Central memory CD4-positive, alpha-beta T cell (primary cell): ENCODE results near the gene RASSF7.

Experiments
- DNase-seq: peaks from one replicate; pipeline ENCODE4 v3.0.0; 2022

Gene RASSF7

GRCh38 chr11:567629-568292, 7.0 kb downstream of the RASSF7 start:
- DNase-seq = no peak

- peak; percentile 96 for DNase-seq
These were observed 7.8 kb downstream of the RASSF7 start for GRCh38 chr11:568306-569157.

GRCh38 chr11:569158-569885, 8.6 kb downstream of the RASSF7 start:
- no peak for DNase-seq

- DNase-seq = no peak
These were observed 11.0 kb downstream of the RASSF7 start for GRCh38 chr11:571802-572185.

DNA sequence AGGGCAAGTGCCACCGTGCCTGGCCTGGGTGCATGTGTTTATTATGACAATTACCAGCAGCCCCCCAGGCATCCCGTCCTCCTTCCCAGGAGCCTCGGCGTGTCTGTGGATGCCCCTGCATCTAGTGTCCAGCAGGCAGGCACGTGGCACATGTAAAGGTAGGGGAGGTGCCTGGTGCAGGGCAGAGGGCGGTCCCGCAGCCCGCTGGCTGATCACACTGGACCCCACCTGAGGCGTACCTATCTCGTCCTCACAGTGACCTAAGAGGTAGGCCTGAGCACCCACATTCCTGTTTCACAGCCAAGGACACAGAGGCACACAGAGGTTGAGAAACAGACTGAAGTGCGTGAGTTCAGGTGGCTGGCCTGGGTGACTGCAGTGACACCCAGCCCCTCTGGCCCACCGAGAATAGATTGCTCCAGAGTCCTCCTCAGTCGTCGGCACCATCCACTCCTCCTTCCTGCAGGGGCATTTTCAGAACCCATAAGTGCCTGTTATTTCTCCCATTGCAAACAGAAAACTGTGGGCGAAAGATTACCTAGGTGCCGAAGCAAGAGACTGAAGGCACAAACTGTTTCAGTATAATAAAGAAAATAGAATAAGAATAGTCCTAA, 12.5 kb downstream of the RASSF7 start:
- no peak for DNase-seq

GRCh38 chr11:574031-574570, 13.3 kb downstream of the RASSF7 start:
- DNase-seq = peak; percentile 48

GRCh38 chr11:574632-575312, 14.0 kb downstream of the RASSF7 start:
- DNase-seq = no peak

- no peak for DNase-seq
These were observed 14.7 kb downstream of the RASSF7 start for GRCh38 chr11:575313-575995.

DNA sequence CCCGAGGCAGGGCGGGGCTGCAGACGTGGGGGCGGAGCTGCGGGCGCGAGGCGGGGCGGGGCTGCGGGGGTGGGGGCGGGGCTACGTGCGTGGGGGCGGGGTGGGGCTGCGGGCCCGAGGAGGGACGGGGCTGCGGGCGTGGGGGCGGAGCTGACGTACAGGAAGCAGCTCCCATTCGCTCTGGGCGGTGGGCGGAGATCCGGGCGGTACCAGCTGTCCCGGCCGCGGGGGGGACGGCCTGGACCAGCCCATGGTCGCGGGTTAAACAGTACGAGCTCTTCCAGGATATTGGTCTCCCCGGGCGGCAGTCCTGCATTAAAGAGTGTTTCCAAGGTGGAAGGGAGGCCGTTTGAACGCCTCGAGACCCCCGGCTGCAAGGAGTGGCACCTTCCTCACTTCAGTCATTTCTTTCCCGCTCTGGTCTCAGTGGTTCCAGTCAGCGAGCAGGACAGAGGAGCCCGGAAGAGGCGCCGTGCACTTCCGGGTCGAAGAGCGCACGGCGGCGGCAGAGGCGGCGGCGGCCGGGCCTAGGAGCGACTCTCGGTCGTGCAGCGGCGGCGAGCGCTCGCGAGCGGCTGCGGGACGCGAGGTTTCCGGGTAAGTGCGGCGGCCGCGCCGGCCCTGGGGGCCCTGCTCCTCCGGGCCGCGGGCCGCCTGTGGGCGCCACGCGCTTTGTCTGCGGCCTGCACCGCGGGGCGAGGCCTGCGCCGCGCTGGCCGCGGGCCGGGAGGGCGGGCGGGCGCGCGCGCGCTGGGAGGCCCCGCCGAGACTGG, 15.4 kb downstream of the RASSF7 start, which contains the start of gene PHRF1:
PHRF1 (plus strand) TSS at position 475 of the 773 bp plus-strand sequence. CDS start 5,043 bp downstream, outside the sequence.
- DNase-seq = peak; percentile 95

GRCh38 chr11:576811-577610, 16.2 kb downstream of the RASSF7 start:
- no peak for DNase-seq

- no peak for DNase-seq
These were observed 16.8 kb downstream of the RASSF7 start for GRCh38 chr11:577611-577894.

- no peak for DNase-seq
These were observed 17.7 kb downstream of the RASSF7 start for GRCh38 chr11:578276-579035.

- no peak for DNase-seq
These were observed 19.2 kb downstream of the RASSF7 start for GRCh38 chr11:579830-580601.

- no peak for DNase-seq
These were observed 20.6 kb downstream of the RASSF7 start for GRCh38 chr11:581342-581741.

DNA sequence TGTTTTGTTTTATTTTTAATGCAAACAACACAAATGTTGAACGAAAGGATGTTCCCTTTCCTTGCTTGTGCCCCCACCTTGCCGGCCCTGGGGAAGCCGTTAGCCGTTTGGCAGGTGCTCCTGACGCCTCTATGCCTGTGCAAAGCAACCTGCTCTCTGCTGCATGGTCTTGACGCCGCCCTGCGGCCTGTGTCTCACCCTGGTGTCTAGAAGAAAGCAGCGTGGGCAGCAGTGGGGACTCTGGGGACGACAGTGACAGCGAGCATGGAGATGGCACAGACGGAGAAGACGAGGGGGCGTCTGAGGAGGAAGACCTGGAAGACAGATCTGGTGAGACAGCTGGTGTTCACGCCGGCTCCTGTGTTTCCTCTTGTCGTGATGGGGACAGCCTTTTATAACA, 21.0 kb downstream of the RASSF7 start:
- no peak for DNase-seq

DNA sequence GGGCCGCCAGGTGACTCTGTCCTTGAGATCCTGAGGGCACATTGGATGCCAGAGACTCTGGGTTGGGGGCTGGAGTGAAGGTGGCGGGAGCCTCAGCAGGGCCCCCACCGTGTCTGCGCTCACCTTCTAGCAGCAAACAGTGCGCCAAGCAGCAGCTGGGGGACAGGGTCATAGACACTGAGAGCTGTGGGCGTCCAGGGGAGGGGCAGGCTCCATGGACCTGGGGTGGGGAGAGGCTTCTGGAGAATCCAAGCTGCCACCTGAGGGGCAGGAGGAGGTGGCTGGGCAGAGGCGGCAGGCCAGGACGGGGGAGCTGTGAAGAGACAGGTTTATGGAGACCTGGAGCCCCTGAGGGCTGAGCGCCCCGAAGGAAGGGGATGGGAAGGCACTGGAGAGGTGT, 23.5 kb downstream of the RASSF7 start:
- no peak for DNase-seq

DNA sequence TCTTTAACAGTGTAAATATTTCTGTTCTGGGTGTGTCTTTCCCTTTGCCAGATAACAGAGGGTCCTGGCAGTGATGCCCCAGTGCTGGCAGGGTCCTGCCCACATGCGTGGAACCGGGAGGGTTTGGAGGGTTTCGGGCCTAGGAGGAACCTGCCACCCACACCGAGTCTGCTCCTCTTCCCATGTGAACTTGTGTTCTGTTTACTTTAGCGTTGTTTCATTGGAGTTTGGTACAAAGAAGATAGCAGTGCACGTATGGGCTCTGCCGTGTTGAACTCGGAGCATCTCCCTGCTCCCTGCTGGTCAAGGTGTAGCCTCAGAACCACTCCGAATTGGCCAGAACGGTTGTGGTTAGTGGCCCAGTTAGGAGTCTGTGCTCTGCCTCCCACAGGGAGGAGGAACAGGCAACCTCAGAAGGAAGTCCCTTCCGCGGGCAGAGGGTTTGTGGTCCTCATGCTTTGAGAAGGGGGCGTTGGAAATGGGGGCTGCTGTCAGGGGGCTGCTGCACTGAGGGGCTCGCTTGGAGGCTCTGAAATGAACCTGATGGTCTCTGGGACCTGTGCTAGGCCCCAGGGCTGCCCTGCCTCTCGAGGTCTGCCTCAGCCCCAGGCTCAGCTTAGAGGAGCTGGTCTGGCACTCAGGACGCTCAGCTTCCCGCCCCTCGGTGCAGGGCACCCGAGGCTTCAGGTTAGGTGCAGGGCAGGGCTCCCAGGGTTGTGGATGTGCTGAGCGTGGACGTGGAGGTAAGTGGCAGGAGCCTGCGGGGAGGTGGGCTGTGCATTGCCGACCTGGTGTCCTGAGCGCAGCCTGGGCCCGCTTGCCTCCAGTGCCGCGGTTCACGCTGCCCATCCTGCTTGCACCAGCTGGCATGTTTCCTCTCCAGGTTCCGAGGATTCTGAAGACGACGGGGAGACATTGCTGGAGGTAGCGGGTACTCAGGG, 25.9 kb downstream of the RASSF7 start:
- DNase-seq = no peak
